Kidney (tissue), 14 donors: ENCODE data around the gene ZNF462. TPM values are rescaled to one million over a fixed set of nuclear protein-coding genes. Genes with fewer than 3 reads are reported as not detected.

ENCODE experiments used
- DNase-seq, 5 donors: peaks; one replicate each; pipeline ENCODE4 v3.0.0-alpha.2; 2013 to 2020
- FAIRE-seq: peaks from 2 replicates; lab custom pipeline; 2012; peaks lifted over from hg19 to GRCh38; lab: Jason Lieb, UNC
- H3K27ac ChIP-seq, 2 donors: one replicate each; pipeline ENCODE4 v1.7.0; 2013; ENCODE audit warnings: low read depth in 2 of 2, low read length in 2 of 2, inconsistent platforms in 1 of 2
- H3K27me3 ChIP-seq: one replicate; pipeline ENCODE4 v1.7.1; 2013; ENCODE audit warnings: low read length, inconsistent platforms; ENCODE audit not compliant: control insufficient read depth, insufficient read depth
- H3K36me3 ChIP-seq, 3 donors: one replicate each; pipeline versions ENCODE4 v1.7.0 to v1.7.1; 2013; ENCODE audit warnings: low read length in 3 of 3, control low read depth in 1 of 3, inconsistent platforms in 1 of 3; ENCODE audit not compliant: insufficient read depth in 3 of 3, control insufficient read depth in 2 of 3
- H3K4me1 ChIP-seq, 3 donors: one replicate each; pipeline versions ENCODE4 v1.7.0 to v1.7.1; 2013; ENCODE audit warnings: low read length in 3 of 3, inconsistent platforms in 1 of 3, low read depth in 1 of 3; ENCODE audit not compliant: control insufficient read depth in 2 of 3, insufficient read depth in 2 of 3
- H3K4me3 ChIP-seq, 3 donors: one replicate each; pipeline versions ENCODE4 v1.7.0 to v1.8.1; 2013; ENCODE audit warnings: low read length in 3 of 3, control low read depth in 1 of 3, inconsistent platforms in 1 of 3
- H3K9ac ChIP-seq, 3 donors: one replicate each; pipeline versions ENCODE4 v1.7.0 to v1.7.1; 2013; ENCODE audit warnings: low read length in 3 of 3, control low read depth in 1 of 3, inconsistent platforms in 1 of 3
- H3K9me3 ChIP-seq, 3 donors: one replicate each; pipeline versions ENCODE4 v1.7.0 to v1.7.1; 2013; ENCODE audit warnings: low read length in 3 of 3, control low read depth in 1 of 3, inconsistent platforms in 1 of 3; ENCODE audit not compliant: control insufficient read depth in 2 of 3, insufficient read depth in 1 of 3
- intact Hi-C: fragments of 100-400 bp; cut with DNase I; formaldehyde crosslinking; loops from one replicate; pipeline ENCODE4 v1.11.1; 2022
- polyA plus RNA-seq: library from polyadenylated mRNA; stranded (reverse); fragments of 350-450 nt; fragmentation: Illumina TruSeq; extraction: RNeasy Lipid Tissue Mini Kit (QIAGEN cat#74804); gene quantifications from one replicate; pipeline ENCODE4 v1.2.3, GENCODE V29; 2014; ENCODE audit warnings: low read depth, low replicate concordance; ENCODE audit not compliant: insufficient read depth
- total RNA-seq: library from RNA; stranded (reverse); fragmentation: NEBNext Ultra II Directional; extraction: Animal tissue kit (Norgen Biotek cat#: 25700); gene quantifications from one replicate; pipeline ENCODE4 v1.2.1, GENCODE V29; 2021
- TF ChIP-seq, protein P1 (sequence below): IDR thresholded peaks from 3 replicates; pipeline ENCODE4 v1.5.1; 2012; ENCODE audit warnings: mild to moderate bottlenecking, moderate library complexity, borderline replicate concordance; ENCODE audit not compliant: insufficient read depth; ENCODE audit errors: extremely low read depth
- donor health status: control.
- donor health status: control.
- donor health status: control.
- donor health status: control.
- donor health status: control.
- donor health status: DM: yes; HTN: yes; CAD: no.
- donor health status: Normal renal cell carcinoma (clear cell type).

Gene ZNF462
- total and polyA plus RNA-seq, 2 donors from 2014 or later, result 1.8 to 47.0 TPM

DNA sequence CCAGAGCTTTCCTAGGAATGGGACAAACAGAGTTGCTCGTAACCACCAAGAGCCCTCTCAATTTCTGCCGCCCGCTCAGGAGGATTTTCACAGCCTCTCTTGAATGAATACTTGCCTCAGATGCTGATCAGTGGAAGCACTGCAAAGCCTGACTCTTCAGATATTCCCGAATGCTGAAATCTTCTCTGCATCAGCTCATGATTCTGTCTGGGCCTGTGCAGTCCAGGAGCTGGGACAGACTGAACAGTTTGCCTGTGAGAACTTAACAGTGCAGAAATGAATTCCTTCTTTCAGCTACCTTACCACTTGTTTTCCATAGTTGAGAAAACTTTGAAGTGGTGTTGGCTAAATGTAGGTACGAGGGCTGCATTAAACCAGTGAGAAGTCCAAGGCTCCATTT is 17.1 kb downstream of the ZNF462 start:
- Histone ChIP-seq H3K27ac (peak overlapping the region in 1 of 2 donors; percentile 44), H3K9me3 (no peaks in the 10 kb centered on the region), H3K4me1 (peaks cover 2 to 59% (median 19%) of the 10 kb centered on the region in 3 donors), H3K9ac (no peak overlapping the region), H3K4me3 (no peak overlapping the region), H3K27me3 (no peaks in the 10 kb centered on the region), H3K36me3 (no peaks in the 10 kb centered on the region)
- intact Hi-C loops, result no loop called here
- FAIRE-seq (no peak), DNase-seq (no peak)
- TF ChIP-seq, protein P1, sequence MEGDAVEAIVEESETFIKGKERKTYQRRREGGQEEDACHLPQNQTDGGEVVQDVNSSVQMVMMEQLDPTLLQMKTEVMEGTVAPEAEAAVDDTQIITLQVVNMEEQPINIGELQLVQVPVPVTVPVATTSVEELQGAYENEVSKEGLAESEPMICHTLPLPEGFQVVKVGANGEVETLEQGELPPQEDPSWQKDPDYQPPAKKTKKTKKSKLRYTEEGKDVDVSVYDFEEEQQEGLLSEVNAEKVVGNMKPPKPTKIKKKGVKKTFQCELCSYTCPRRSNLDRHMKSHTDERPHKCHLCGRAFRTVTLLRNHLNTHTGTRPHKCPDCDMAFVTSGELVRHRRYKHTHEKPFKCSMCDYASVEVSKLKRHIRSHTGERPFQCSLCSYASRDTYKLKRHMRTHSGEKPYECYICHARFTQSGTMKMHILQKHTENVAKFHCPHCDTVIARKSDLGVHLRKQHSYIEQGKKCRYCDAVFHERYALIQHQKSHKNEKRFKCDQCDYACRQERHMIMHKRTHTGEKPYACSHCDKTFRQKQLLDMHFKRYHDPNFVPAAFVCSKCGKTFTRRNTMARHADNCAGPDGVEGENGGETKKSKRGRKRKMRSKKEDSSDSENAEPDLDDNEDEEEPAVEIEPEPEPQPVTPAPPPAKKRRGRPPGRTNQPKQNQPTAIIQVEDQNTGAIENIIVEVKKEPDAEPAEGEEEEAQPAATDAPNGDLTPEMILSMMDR, result no peak

DNA sequence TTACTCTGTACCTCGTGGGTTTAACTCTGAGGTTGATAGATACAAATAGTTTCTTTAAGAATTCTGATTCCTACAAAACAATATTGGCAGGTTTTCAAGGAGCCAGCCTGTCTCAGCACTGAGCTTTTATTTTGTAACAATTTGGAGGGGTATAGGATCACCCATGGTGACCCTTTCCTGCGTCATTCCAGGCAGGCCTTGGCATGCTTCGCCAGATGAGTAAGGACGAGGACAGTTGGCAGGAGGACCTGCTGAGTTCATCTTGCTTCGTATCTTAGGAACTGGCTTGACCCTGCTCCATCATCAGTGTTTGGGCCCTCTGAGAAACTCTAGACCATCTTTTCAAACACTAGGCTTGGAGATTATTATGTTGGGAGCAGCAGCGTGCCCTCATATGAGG is 17.9 kb downstream of the ZNF462 start:
- Histone ChIP-seq H3K27me3 (no peaks in the 10 kb centered on the region), H3K4me1 (peaks cover 2 to 59% (median 18%) of the 10 kb centered on the region in 3 donors), H3K9ac (no peak overlapping the region), H3K9me3 (no peaks in the 10 kb centered on the region), H3K27ac (peak overlapping the region; percentile 4 to 45), H3K4me3 (no peak overlapping the region), H3K36me3 (no peaks in the 10 kb centered on the region)
- TF ChIP-seq, protein P1, result no peak
- FAIRE-seq (no peak), DNase-seq (no peak)
- intact Hi-C loops, result no loop called here

DNA sequence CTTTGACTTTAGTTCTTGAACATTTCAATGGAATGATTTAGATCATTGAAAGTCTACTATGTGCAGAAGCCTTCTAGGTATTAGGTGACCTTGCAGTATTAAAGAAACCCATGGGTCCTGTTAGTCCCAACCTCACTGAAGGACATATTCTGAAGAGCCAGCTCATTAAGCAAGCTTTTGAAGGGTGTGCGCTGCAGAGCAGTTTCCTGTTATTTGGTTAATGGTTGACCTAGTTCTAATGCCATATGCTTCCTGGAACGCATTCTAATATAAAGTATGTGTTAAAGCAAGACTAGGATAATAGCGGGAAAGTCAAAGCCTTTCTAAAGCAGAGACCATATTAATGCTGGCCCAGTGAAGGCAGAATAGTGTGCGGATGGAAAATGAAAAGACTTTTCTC is 20.1 kb downstream of the ZNF462 start:
- H3K9ac ChIP-seq, result no peak overlapping the region
- TF ChIP-seq, protein P1, result no peak
- no peak overlapping the region for H3K4me3 ChIP-seq
- FAIRE-seq, result peak; percentile 53
- intact Hi-C loops, result no loop called here
- peaks cover 2 to 55% (median 17%) of the 10 kb centered on the region in 3 donors for H3K4me1 ChIP-seq
- no peaks in the 10 kb centered on the region for H3K9me3 ChIP-seq
- no peaks in the 10 kb centered on the region for H3K27me3 ChIP-seq
- peak in 2 of 5 donors; percentile 59 to 60 for DNase-seq
- H3K36me3 ChIP-seq, result no peaks in the 10 kb centered on the region
- H3K27ac ChIP-seq, result peak overlapping the region in 1 of 2 donors; percentile 49
